T follicular helper cell (primary cell): ENCODE results near the gene SCAF1.

Experiments
- DNase-seq: peaks from one replicate; pipeline ENCODE4 v3.0.0-alpha.2; 2020; ENCODE audit warnings: low read depth
- total RNA-seq, 2 experiments: gene quantifications; one replicate each; lab custom pipeline; 2026; lab: John Stamatoyannopoulos, UW

Gene SCAF1
- 48.1 to 64.7 reads per million in 2 experiments for total RNA-seq

GRCh38 chr19:49641688-49642491, at the start of gene SCAF1:
Gene SCAF1 (plus strand): TSS chr19:49642209. CDS start chr19:49645027, 2,818 bp downstream.
- DNase-seq, result peak; percentile 99

- DNase-seq, result no peak
Measured at GRCh38 chr19:49592486-49593232, 49.4 kb upstream of the SCAF1 start.

GRCh38 chr19:49593233-49594113, 48.5 kb upstream of the SCAF1 start:
- DNase-seq, result peak; percentile 90

GRCh38 chr19:49594157-49594992, 47.6 kb upstream of the SCAF1 start:
- no peak for DNase-seq

- no peak for DNase-seq
Measured at GRCh38 chr19:49594993-49595818, 46.8 kb upstream of the SCAF1 start.

- DNase-seq, result no peak
Measured at GRCh38 chr19:49595819-49596404, 46.1 kb upstream of the SCAF1 start.

GRCh38 chr19:49596407-49596806, 45.6 kb upstream of the SCAF1 start:
- DNase-seq, result no peak

- DNase-seq, result no peak
Measured at GRCh38 chr19:49596954-49597702, 44.9 kb upstream of the SCAF1 start.

GRCh38 chr19:49597703-49597974, 44.4 kb upstream of the SCAF1 start:
- DNase-seq, result no peak

GRCh38 chr19:49599378-49600295, 42.4 kb upstream of the SCAF1 start:
- DNase-seq, result no peak

- DNase-seq, result no peak
Measured at GRCh38 chr19:49601482-49602038, 40.4 kb upstream of the SCAF1 start.

- DNase-seq, result no peak
Measured at GRCh38 chr19:49602806-49603205, 39.2 kb upstream of the SCAF1 start.

- DNase-seq, result no peak
Measured at GRCh38 chr19:49605605-49606004, 36.4 kb upstream of the SCAF1 start.

- DNase-seq, result no peak
Measured at GRCh38 chr19:49609499-49610092, 32.4 kb upstream of the SCAF1 start.

GRCh38 chr19:49613374-49613773, 28.6 kb upstream of the SCAF1 start:
- DNase-seq, result no peak

- no peak for DNase-seq
Measured at GRCh38 chr19:49614096-49614833, 27.7 kb upstream of the SCAF1 start.

- no peak for DNase-seq
Measured at GRCh38 chr19:49615861-49616260, 26.1 kb upstream of the SCAF1 start.
